Hepatocyte (in vitro differentiated cells): Measurements from ENCODE around the gene MCM6. TPM values are rescaled to one million over a fixed set of nuclear protein-coding genes. Genes with fewer than 3 reads are reported as not detected.

Source experiments
- DNase-seq: peaks from one replicate; pipeline ENCODE4 v3.0.0-alpha.2; 2016; ENCODE audit warnings: low spot score
- H2AFZ ChIP-seq: fragments of 200-600 bp; sonication (generic); 2 replicates; pipeline ENCODE4 v1.6.0; 2016; ENCODE audit warnings: antibody characterized with exemption, mild to moderate bottlenecking
- H3K27ac ChIP-seq: fragments of 200-600 bp; sonication (generic); 2 replicates; pipeline ENCODE4 v1.5.1; 2016; ENCODE audit warnings: mild to moderate bottlenecking
- H3K27me3 ChIP-seq: fragments of 200-600 bp; sonication (generic); 2 replicates; pipeline ENCODE4 v1.6.1; 2016
- H3K36me3 ChIP-seq: fragments of 200-600 bp; sonication (generic); replicated peaks from 2 replicates; pipeline ENCODE4 v1.5.1; 2016; ENCODE audit warnings: low read depth; ENCODE audit not compliant: insufficient read depth
- H3K4me1 ChIP-seq: fragments of 200-600 bp; sonication (generic); 2 replicates; pipeline ENCODE4 v1.5.1; 2016; ENCODE audit warnings: mild to moderate bottlenecking, moderate library complexity; ENCODE audit not compliant: insufficient read depth
- H3K4me2 ChIP-seq: fragments of 200-600 bp; sonication (generic); 2 replicates; pipeline ENCODE4 v1.6.0; 2016
- H3K4me3 ChIP-seq: fragments of 200-600 bp; sonication (generic); 2 replicates; pipeline ENCODE4 v1.5.1; 2016; ENCODE audit warnings: mild to moderate bottlenecking
- H3K79me2 ChIP-seq: fragments of 200-600 bp; sonication (generic); 2 replicates; pipeline ENCODE4 v1.6.0; 2017; ENCODE audit warnings: mild to moderate bottlenecking
- H3K9me2 ChIP-seq: fragments of 200-600 bp; sonication (generic); replicated peaks from 2 replicates; pipeline ENCODE4 v1.6.0; 2017; ENCODE audit warnings: mild to moderate bottlenecking; ENCODE audit not compliant: insufficient read depth
- H3K9me3 ChIP-seq: fragments of 200-600 bp; sonication (generic); 2 replicates; pipeline ENCODE4 v1.5.1; 2016; ENCODE audit warnings: low read depth, mild to moderate bottlenecking
- H4K20me1 ChIP-seq: fragments of 200-600 bp; sonication (generic); 2 replicates; pipeline ENCODE4 v1.6.0; 2016; ENCODE audit warnings: mild to moderate bottlenecking; ENCODE audit not compliant: insufficient read depth, poor library complexity, severe bottlenecking
- CTCF ChIP-seq: fragments of 200-600 bp; sonication (generic); IDR thresholded peaks from 2 replicates; pipeline ENCODE4 v1.5.1; 2016; ENCODE audit warnings: antibody characterized with exemption, mild to moderate bottlenecking; ENCODE audit not compliant: poor library complexity
- EZH2 ChIP-seq: fragments of 200-600 bp; sonication (generic); IDR thresholded peaks from 2 replicates; pipeline ENCODE4 v1.6.1; 2016; ENCODE audit warnings: antibody characterized with exemption, mild to moderate bottlenecking, borderline replicate concordance
- EZH2phosphoT487 ChIP-seq: fragments of 200-600 bp; sonication (generic); IDR thresholded peaks from one replicate; pipeline ENCODE4 v1.6.1; 2018; ENCODE audit warnings: antibody characterized with exemption, mild to moderate bottlenecking, low read depth, moderate library complexity; ENCODE audit not compliant: unreplicated experiment, severe bottlenecking
- WGBS: methylation state at CpG from one replicate; pipeline ENCODE4 v1.1.6; 2016; ENCODE audit warnings: low lambda C conversion rate; ENCODE audit errors: missing lambda C conversion rate; 5-methylcytosine and 5-hydroxymethylcytosine counted together
- polyA plus RNA-seq: library from polyadenylated mRNA; unstranded; fragments of >200 nt; fragmentation: Nextera tagmentation; extraction: Ambion mirVana; gene quantifications from 2 replicates; pipeline ENCODE4 v1.2.1, GENCODE V29; 2016
- total RNA-seq: library from RNA; depleted of rRNA; stranded (reverse); fragments of >200 nt; gene quantifications from 2 replicates; pipeline ENCODE4 v1.2.3, GENCODE V29; 2014

Gene MCM6
- total and polyA plus RNA-seq, 2 experiments from 2014 or later, result 8.3 to 17.9 TPM

GRCh38 chr2:135845257-135845656 is 31.0 kb downstream of the MCM6 start:
- WGBS, result 89% methylated on average over 3 of the region's 3 CpGs
- H3K36me3 ChIP-seq, result no peaks in the 10 kb centered on the region
- no peaks in the 10 kb centered on the region for H3K27me3 ChIP-seq
- TF ChIP-seq EZH2 (no peak), EZH2phosphoT487 (no peak), CTCF (peak; percentile 2)
- H4K20me1 ChIP-seq, result no peaks in the 10 kb centered on the region
- H2AFZ ChIP-seq, result no peak overlapping the region
- H3K4me2 ChIP-seq, result peak overlapping the region; percentile 18
- no peaks in the 10 kb centered on the region for H3K9me2 ChIP-seq
- H3K9me3 ChIP-seq, result no peaks in the 10 kb centered on the region
- no peak for DNase-seq
- no peaks in the 10 kb centered on the region for H3K79me2 ChIP-seq
- H3K4me3 ChIP-seq, result no peak overlapping the region
- peak overlapping the region; percentile 64 for H3K27ac ChIP-seq
- peaks cover 17% of the 10 kb centered on the region for H3K4me1 ChIP-seq

- H3K9me3 ChIP-seq, result no peaks in the 10 kb centered on the region
- H4K20me1 ChIP-seq, result no peaks in the 10 kb centered on the region
- no peaks in the 10 kb centered on the region for H3K9me2 ChIP-seq
- H3K4me2 ChIP-seq, result peak overlapping the region; percentile 18
- peaks cover 25% of the 10 kb centered on the region for H3K4me1 ChIP-seq
- peak; percentile 24 for DNase-seq
- H3K27ac ChIP-seq, result peak overlapping the region; percentile 64
- no peaks in the 10 kb centered on the region for H3K79me2 ChIP-seq
- H3K36me3 ChIP-seq, result no peaks in the 10 kb centered on the region
- no peak for TF ChIP-seq EZH2phosphoT487
- no peak for TF ChIP-seq CTCF
- no peak for TF ChIP-seq EZH2
- no peak overlapping the region for H2AFZ ChIP-seq
- no peak overlapping the region for H3K4me3 ChIP-seq
- no peaks in the 10 kb centered on the region for H3K27me3 ChIP-seq
- 58% methylated on average over 12 of the region's 12 CpGs for WGBS
Observed at GRCh38 chr2:135844301-135844895, 31.8 kb downstream of the MCM6 start.

GRCh38 chr2:135843671-135844070 is 32.6 kb downstream of the MCM6 start:
- H3K27ac ChIP-seq, result peak overlapping the region; percentile 64
- no peaks in the 10 kb centered on the region for H3K27me3 ChIP-seq
- no peak for TF ChIP-seq CTCF
- TF ChIP-seq EZH2phosphoT487, result no peak
- no peak for TF ChIP-seq EZH2
- no peak for DNase-seq
- WGBS, result 88% methylated on average over 3 of the region's 3 CpGs
- no peak overlapping the region for H3K4me3 ChIP-seq
- H3K79me2 ChIP-seq, result no peaks in the 10 kb centered on the region
- no peak overlapping the region for H2AFZ ChIP-seq
- peaks cover 26% of the 10 kb centered on the region for H3K4me1 ChIP-seq
- H3K36me3 ChIP-seq, result no peaks in the 10 kb centered on the region
- H3K4me2 ChIP-seq, result peak overlapping the region; percentile 18
- no peaks in the 10 kb centered on the region for H4K20me1 ChIP-seq
- no peaks in the 10 kb centered on the region for H3K9me2 ChIP-seq
- H3K9me3 ChIP-seq, result no peaks in the 10 kb centered on the region
